ENCODE results near the gene SPN. TPM values are rescaled to one million over a fixed set of nuclear protein-coding genes. Genes with fewer than 3 reads are reported as not detected.

The SPN gene
- total and polyA plus RNA-seq, 11 donors, result 0.44 to 17.0 (median 1.3) TPM

GRCh38 chr16:29714396-29714795 lies 51.3 kb downstream of the SPN start:
- DNase-seq (no peak), ATAC-seq (no peak)
- Histone ChIP-seq H3K4me3 (no peak overlapping the region), H3K36me3 (no peaks in the 10 kb centered on the region), H3K27me3 (no peaks in the 10 kb centered on the region), H3K4me1 (peaks cover 0 to 21% (median 0%) of the 10 kb centered on the region in 12 donors), H3K9me3 (no peaks in the 10 kb centered on the region), H3K27ac (no peak overlapping the region)
- 79 to 86% (median 85%) methylated on average over 2 of the region's 2 CpGs for WGBS, 4 donors
- TF ChIP-seq CTCF (IDR thresholded peaks at IDR 0.05), result no peak
- no peak for TF ChIP-seq POLR2A (IDR thresholded peaks at IDR 0.05)
- intact Hi-C loops (cut with DNase I), result no loop called here

GRCh38 chr16:29714972-29715371 lies 51.9 kb downstream of the SPN start:
- TF ChIP-seq POLR2A (IDR thresholded peaks at IDR 0.05), result no peak
- no peak for TF ChIP-seq CTCF (IDR thresholded peaks at IDR 0.05)
- Histone ChIP-seq H3K36me3 (no peaks in the 10 kb centered on the region), H3K9me3 (no peaks in the 10 kb centered on the region), H3K4me1 (peaks cover 0 to 21% (median 0%) of the 10 kb centered on the region in 12 donors), H3K4me3 (no peak overlapping the region), H3K27me3 (no peaks in the 10 kb centered on the region), H3K27ac (no peak overlapping the region)
- intact Hi-C loops (cut with DNase I), result loop anchor here in 1 of 10 donors (5.0 kb wide), 1 partner anchor 307 kb away; the partner anchor contains the start of gene C16orf92
- ATAC-seq (no peak), DNase-seq (no peak)
- WGBS, 4 donors, result 24 to 47% (median 37%) methylated on average over 1 of the region's 1 CpG

- WGBS, 4 donors, result 83 to 88% (median 85%) methylated on average over 7 of the region's 7 CpGs
- Histone ChIP-seq H3K4me3 (no peak overlapping the region), H3K36me3 (no peaks in the 10 kb centered on the region), H3K4me1 (peaks cover 0 to under 1% (median 0%) of the 10 kb centered on the region in 12 donors), H3K27me3 (no peaks in the 10 kb centered on the region), H3K27ac (no peak overlapping the region), H3K9me3 (no peaks in the 10 kb centered on the region)
- ATAC-seq, result no peak
- TF ChIP-seq POLR2A (IDR thresholded peaks at IDR 0.05), result no peak
- no peak for TF ChIP-seq CTCF (IDR thresholded peaks at IDR 0.05)
- no peak for DNase-seq
- intact Hi-C loops (cut with DNase I), result loop anchor here in 1 of 10 donors (5.0 kb wide), 1 partner anchor 305 kb away; the partner anchor contains the start of gene C16orf92
Measured at GRCh38 chr16:29717113-29717512, 54.1 kb downstream of the SPN start.

GRCh38 chr16:29719063-29719462 lies 56.0 kb downstream of the SPN start:
- H3K27me3 ChIP-seq, result no peaks in the 10 kb centered on the region
- H3K36me3 ChIP-seq, result no peaks in the 10 kb centered on the region
- intact Hi-C loops (cut with DNase I), result loop anchor here in 1 of 10 donors (5.0 kb wide), 1 partner anchor 303 kb away; the partner anchor contains the start of gene C16orf92
- 31 to 48% (median 41%) methylated on average over 4 of the region's 4 CpGs for WGBS, 4 donors
- H3K4me3 ChIP-seq, result no peak overlapping the region
- H3K4me1 ChIP-seq, result no peaks in the 10 kb centered on the region
- no peak for DNase-seq
- H3K27ac ChIP-seq, result no peak overlapping the region
- H3K9me3 ChIP-seq, result no peaks in the 10 kb centered on the region
- TF ChIP-seq CTCF (IDR thresholded peaks at IDR 0.05), result no peak
- no peak for TF ChIP-seq POLR2A (IDR thresholded peaks at IDR 0.05)
- no peak for ATAC-seq

Other genes with a start within 250 kb of the SPN start
- gene BOLA2, start 208.9 kb upstream of the SPN start, total RNA-seq, result 1 to 10 TPM; 2.2 to 6.4 (median 4.5) TPM
- gene BOLA2, start 208.9 kb upstream of the SPN start, polyA plus RNA-seq, result 10 to 100 TPM; 15.2 to 16.3 TPM
- 10 to 100 TPM in 8 of 9 donors, 1 to 10 TPM in 1; 4.6 to 24.5 (median 14.4) TPM for gene SLX1B, start 208.7 kb upstream of the SPN start, total RNA-seq
- gene SLX1B, start 208.7 kb upstream of the SPN start, polyA plus RNA-seq, result 10 to 100 TPM; 11.8 to 41.4 TPM
- gene SULT1A4, start 203.3 kb upstream of the SPN start, total RNA-seq, result 10 to 100 TPM in 2 of 9 donors, 1 to 10 TPM in 7; 2.1 to 17.3 (median 6.5) TPM
- gene SULT1A4, start 203.3 kb upstream of the SPN start, polyA plus RNA-seq, result 10 to 100 TPM; 12.9 to 19.2 TPM
- gene NPIPB12, start 156.8 kb upstream of the SPN start, total RNA-seq, result 10 to 100 TPM in 7 of 9 donors, 1 to 10 TPM in 2; 4.6 to 59.6 (median 14.1) TPM
- gene NPIPB12, start 156.8 kb upstream of the SPN start, polyA plus RNA-seq, result 10 to 100 TPM in 1 of 2 donors, 1 to 10 TPM in 1; 9.0 to 41.9 TPM
- 10 to 100 TPM; 14.0 to 36.5 (median 23.6) TPM for gene QPRT, start 15.9 kb downstream of the SPN start, total RNA-seq
- 10 to 100 TPM in 1 of 2 donors, 1 to 10 TPM in 1; 3.6 to 19.6 TPM for gene QPRT, start 15.9 kb downstream of the SPN start, polyA plus RNA-seq
- 1 to 10 TPM in 2 of 9 donors, under 1 TPM in 7; 0.17 to 4.2 (median 0.60) TPM for gene C16orf54, start 82.7 kb downstream of the SPN start, total RNA-seq
- under 1 TPM; 0.15 to 0.28 TPM for gene C16orf54, start 82.7 kb downstream of the SPN start, polyA plus RNA-seq
- gene ZG16, start 115.0 kb downstream of the SPN start, total RNA-seq, result not detected
- under 1 TPM; 0.04 to 0.08 TPM for gene ZG16, start 115.0 kb downstream of the SPN start, polyA plus RNA-seq
- 10 to 100 TPM; 16.8 to 40.8 (median 32.2) TPM for gene KIF22, start 127.5 kb downstream of the SPN start, total RNA-seq
- gene KIF22, start 127.5 kb downstream of the SPN start, polyA plus RNA-seq, result 10 to 100 TPM; 12.2 to 91.2 TPM
- gene MAZ, start 143.3 kb downstream of the SPN start, total RNA-seq, result 100 to 1,000 TPM in 2 of 9 donors, 10 to 100 TPM in 7; 58.9 to 137 (median 74.0) TPM
- 100 to 1,000 TPM in 1 of 2 donors, 10 to 100 TPM in 1; 63.2 to 188 TPM for gene MAZ, start 143.3 kb downstream of the SPN start, polyA plus RNA-seq
- 1 to 10 TPM in 5 of 9 donors, under 1 TPM in 3, not detected in 1; 0.38 to 1.8 (median 1.3) TPM for gene PRRT2, start 148.9 kb downstream of the SPN start, total RNA-seq
- 1 to 10 TPM in 1 of 2 donors, under 1 TPM in 1; 0.24 to 3.2 TPM for gene PRRT2, start 148.9 kb downstream of the SPN start, polyA plus RNA-seq
- gene PAGR1, start 152.9 kb downstream of the SPN start, total RNA-seq, result 10 to 100 TPM; 10.8 to 23.9 (median 12.6) TPM
- gene PAGR1, start 152.9 kb downstream of the SPN start, polyA plus RNA-seq, result 10 to 100 TPM; 29.2 to 32.9 TPM
- gene MVP, start 157.2 kb downstream of the SPN start, total RNA-seq, result 100 to 1,000 TPM in 1 of 9 donors, 10 to 100 TPM in 8; 33.1 to 140 (median 44.6) TPM
- gene MVP, start 157.2 kb downstream of the SPN start, polyA plus RNA-seq, result 10 to 100 TPM; 32.9 to 50.6 TPM
- 100 to 1,000 TPM in 2 of 9 donors, 10 to 100 TPM in 7; 57.5 to 143 (median 76.3) TPM for gene CDIPT, start 200.0 kb downstream of the SPN start, total RNA-seq
- 100 to 1,000 TPM in 1 of 2 donors, 10 to 100 TPM in 1; 64.2 to 106 TPM for gene CDIPT, start 200.0 kb downstream of the SPN start, polyA plus RNA-seq
- 1 to 10 TPM in 5 of 9 donors, under 1 TPM in 3, not detected in 1; 0.16 to 8.9 (median 1.4) TPM for gene SEZ6L2, start 236.3 kb downstream of the SPN start, total RNA-seq
- gene SEZ6L2, start 236.3 kb downstream of the SPN start, polyA plus RNA-seq, result under 1 TPM; 0.15 to 0.51 TPM
- 1 to 10 TPM in 2 of 9 donors, under 1 TPM in 4, not detected in 3; 0.20 to 5.3 (median 0.65) TPM for gene ASPHD1, start 237.2 kb downstream of the SPN start, total RNA-seq
- gene ASPHD1, start 237.2 kb downstream of the SPN start, polyA plus RNA-seq, result under 1 TPM in 1 of 2 donors, not detected in 1; 0.54 TPM